H1 (cell line): ENCODE data around the gene TSC2.

ENCODE experiments used
- BCL11A ChIP-seq, 2 experiments: IDR thresholded peaks; one replicate each; pipeline ENCODE4 v1.6.1; 2011; ENCODE audit warnings: low read depth in 2 of 2, low read length in 2 of 2, mild to moderate bottlenecking in 2 of 2
- CHD1 ChIP-seq: IDR thresholded peaks from 2 replicates; pipeline ENCODE4 v1.6.1; 2012; ENCODE audit warnings: low read depth, low read length, improper control_type of control experiment
- CTCF ChIP-seq, 3 experiments: IDR thresholded peaks; 1 replicate in 2 of 3; 2 replicates in 1 of 3; pipeline versions ENCODE4 v1.5.1 to v1.6.1; 2011; ENCODE audit warnings: low read length in 3 of 3, mild to moderate bottlenecking in 3 of 3, inconsistent platforms in 2 of 3, low read depth in 1 of 3, moderate library complexity in 1 of 3; ENCODE audit not compliant: insufficient read depth in 1 of 3; ENCODE audit errors: control extremely low read depth in 1 of 3
- EGR1 ChIP-seq: IDR thresholded peaks from 2 replicates; pipeline ENCODE4 v1.6.1; 2011; ENCODE audit warnings: low read depth, low read length, borderline replicate concordance
- EP300 ChIP-seq, 2 experiments: IDR thresholded peaks; 1 replicate in 1 of 2; 2 replicates in 1 of 2; pipeline ENCODE4 v1.6.1; 2011 to 2012; ENCODE audit warnings: low read depth in 2 of 2, low read length in 2 of 2, mild to moderate bottlenecking in 2 of 2, borderline replicate concordance in 1 of 2, inconsistent platforms in 1 of 2, moderate library complexity in 1 of 2
- EZH2 ChIP-seq: fragments of 200-600 bp; sonication (generic); IDR thresholded peaks from 2 replicates; pipeline ENCODE4 v1.7.1; 2012; ENCODE audit warnings: low read depth, mild to moderate bottlenecking, moderate library complexity, low read length, inconsistent platforms; ENCODE audit not compliant: severe bottlenecking
- POLR2AphosphoS5 ChIP-seq: IDR thresholded peaks from 2 replicates; pipeline ENCODE4 v1.6.1; 2011; ENCODE audit warnings: low read depth, low read length
- RAD21 ChIP-seq, 2 experiments: IDR thresholded peaks in 1 of 2; conservative IDR thresholded peaks in 1 of 2; 2 replicates each; pipeline ENCODE4 v1.6.1; 2011; ENCODE audit warnings: low read depth in 2 of 2, low read length in 2 of 2, improper control_type of control experiment in 1 of 2, inconsistent platforms in 1 of 2, mild to moderate bottlenecking in 1 of 2, moderate library complexity in 1 of 2
- RFX5 ChIP-seq: IDR thresholded peaks from 2 replicates; pipeline ENCODE4 v1.6.1; 2011; ENCODE audit warnings: low read depth, low read length, improper control_type of control experiment, borderline replicate concordance
- RXRA ChIP-seq: IDR thresholded peaks from 2 replicates; pipeline ENCODE4 v1.6.1; 2011; ENCODE audit warnings: low read depth, mild to moderate bottlenecking, low read length, moderate library complexity; ENCODE audit not compliant: insufficient read depth
- SAP30 ChIP-seq: fragments of 300-600 bp; sonication (generic); IDR thresholded peaks from 2 replicates; pipeline ENCODE4 v1.7.1; 2012; ENCODE audit warnings: low read length, moderate library complexity, mild to moderate bottlenecking, inconsistent platforms; ENCODE audit not compliant: insufficient read depth, insufficient replicate concordance
- YY1 ChIP-seq: IDR thresholded peaks from 2 replicates; pipeline ENCODE4 v1.6.1; 2011; ENCODE audit warnings: low read depth, mild to moderate bottlenecking, low read length
- TF ChIP-seq, protein P1 (sequence below): IDR thresholded peaks from 2 replicates; pipeline ENCODE4 v1.6.1; 2012; ENCODE audit warnings: inconsistent platforms

GRCh38 chr16:2053211-2053610 lies 5.4 kb downstream of the TSC2 start:
- no peak for TF ChIP-seq CTCF (IDR thresholded peaks at IDR 0.05; ENCODE audit: control extremely low read depth in 1 of 3, insufficient read depth in 1 of 3, low read depth in 1 of 3, low read length in 3 of 3)
- no peak for TF ChIP-seq EZH2
- TF ChIP-seq, protein P1, sequence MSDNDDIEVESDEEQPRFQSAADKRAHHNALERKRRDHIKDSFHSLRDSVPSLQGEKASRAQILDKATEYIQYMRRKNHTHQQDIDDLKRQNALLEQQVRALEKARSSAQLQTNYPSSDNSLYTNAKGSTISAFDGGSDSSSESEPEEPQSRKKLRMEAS, result no peak
- TF ChIP-seq RXRA, result no peak
- TF ChIP-seq BCL11A (IDR thresholded peaks at IDR 0.05; ENCODE audit: low read depth in 2 of 2, low read length in 2 of 2), result no peak
- no peak for TF ChIP-seq YY1
- TF ChIP-seq EP300 (IDR thresholded peaks at IDR 0.05; ENCODE audit: borderline replicate concordance in 1 of 2, low read depth in 2 of 2, low read length in 2 of 2), result no peak
- TF ChIP-seq RAD21 (IDR thresholded peaks at IDR 0.05 in 1 of 2, conservative IDR thresholded peaks at IDR 0.05 in 1 of 2; ENCODE audit: low read depth in 2 of 2, low read length in 2 of 2), result no peak
- no peak for TF ChIP-seq CHD1
- no peak for TF ChIP-seq RFX5
- no peak for TF ChIP-seq POLR2AphosphoS5
- TF ChIP-seq SAP30, result no peak
- no peak for TF ChIP-seq EGR1
